Esophagus muscularis mucosa (tissue), 4 donors: ENCODE measurements around the gene DLL1. TPM values are rescaled to one million over a fixed set of nuclear protein-coding genes. Genes with fewer than 3 reads are reported as not detected.

ENCODE experiments used
- DNase-seq: peaks from one replicate; pipeline ENCODE4 v3.0.0-alpha.2; 2017; ENCODE audit errors: extremely low spot score
- H3K27ac ChIP-seq, 4 donors: fragments of 200-600 bp; sonication (generic); replicated peaks in 1 of 4; 1 replicate in 3 of 4; 2 replicates in 1 of 4; pipeline ENCODE4 v1.5.1; 2016 to 2019; ENCODE audit warnings: mild to moderate bottlenecking in 1 of 4
- H3K27me3 ChIP-seq, 4 donors: fragments of 200-600 bp; sonication (generic); one replicate each; pipeline versions ENCODE4 v1.5.1 to v1.6.0; 2016 to 2019
- H3K36me3 ChIP-seq, 4 donors: fragments of 200-600 bp; sonication (generic); one replicate each; pipeline ENCODE4 v1.5.1; 2016 to 2019
- H3K4me1 ChIP-seq, 4 donors: fragments of 200-600 bp; sonication (generic); one replicate each; pipeline ENCODE4 v1.5.1; 2016 to 2019
- H3K4me3 ChIP-seq, 4 donors: fragments of 200-600 bp; sonication (generic); 1 replicate in 2 of 4; 2 replicates in 2 of 4; pipeline ENCODE4 v1.5.1; 2016 to 2019; ENCODE audit warnings: mild to moderate bottlenecking in 4 of 4, moderate library complexity in 1 of 4
- H3K9me3 ChIP-seq, 4 donors: fragments of 200-600 bp; sonication (generic); 1 replicate in 3 of 4; 2 replicates in 1 of 4; pipeline ENCODE4 v1.5.1; 2016 to 2019
- EP300 ChIP-seq: sonication (generic); formaldehyde crosslinking; IDR thresholded peaks from one replicate; pipeline ENCODE4 v1.6.1; 2017; ENCODE audit warnings: antibody characterized with exemption
- POLR2A ChIP-seq: fragments of 450-650 bp; IDR thresholded peaks from one replicate; pipeline ENCODE4 v1.6.1; 2017; ENCODE audit warnings: antibody characterized with exemption, moderate library complexity, mild to moderate bottlenecking, low read depth
- POLR2AphosphoS5 ChIP-seq, 2 donors: sonication (generic); formaldehyde crosslinking; IDR thresholded peaks; one replicate each; pipeline ENCODE4 v1.6.1; 2017; ENCODE audit warnings: antibody characterized with exemption in 2 of 2
- WGBS: methylation state at CpG from one replicate; pipeline ENCODE4 v1.1.5; 2018; 5-methylcytosine and 5-hydroxymethylcytosine counted together
- intact Hi-C: fragments of 100-400 bp; cut with DNase I; formaldehyde crosslinking; loops from one replicate; pipeline ENCODE4 v1.15.1; 2023
- total RNA-seq, 4 donors: library from RNA; depleted of rRNA; stranded (reverse); fragments of >200 nt; gene quantifications; one replicate each; pipeline versions ENCODE4 v1.1.0 to v1.2.1, GENCODE V29; 2016
- TF ChIP-seq, protein P1 (sequence below), 3 experiments: fragments of 200-600 bp in 2 of 3; fragments of 450-650 bp in 1 of 3; sonication (generic) in 2 of 3; IDR thresholded peaks; one replicate each; pipeline ENCODE4 v1.5.1; 2017 to 2019; ENCODE audit warnings: antibody characterized with exemption in 3 of 3, mild to moderate bottlenecking in 2 of 3, moderate library complexity in 1 of 3

Gene DLL1
- total RNA-seq, 4 donors from 2014 or later, result 3.7 to 8.8 (median 6.6) TPM

DNA sequence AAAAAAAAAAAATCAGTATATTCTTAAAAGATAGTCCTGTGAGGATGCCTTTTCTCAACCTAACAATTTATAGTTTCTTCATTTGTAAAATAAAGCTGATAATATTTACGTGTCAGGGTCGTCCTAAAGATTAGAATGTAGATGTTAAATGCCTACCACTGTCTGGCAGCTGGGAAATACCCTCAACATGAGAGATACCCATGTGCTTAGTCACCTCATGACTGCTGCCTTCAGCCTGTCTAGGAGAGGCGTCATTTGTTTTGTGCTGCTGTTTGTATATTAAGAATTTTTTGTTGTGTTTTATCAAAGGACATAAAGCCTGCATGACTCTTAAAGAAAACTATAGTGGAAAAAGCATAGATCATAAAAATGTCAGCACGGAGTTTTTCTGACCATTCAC lies 25.2 kb upstream of the DLL1 start:
- H3K9me3 ChIP-seq, result no peaks in the 10 kb centered on the region
- H3K27me3 ChIP-seq, result no peaks in the 10 kb centered on the region
- peaks cover 0 to 25% (median 18%) of the 10 kb centered on the region in 4 donors for H3K4me1 ChIP-seq
- peaks cover 7 to 32% (median 19%) of the 10 kb centered on the region in 4 donors for H3K36me3 ChIP-seq
- no peak overlapping the region for H3K4me3 ChIP-seq
- TF ChIP-seq POLR2AphosphoS5 (IDR thresholded peaks at IDR 0.05), result no peak
- no peak for TF ChIP-seq POLR2A
- TF ChIP-seq, protein P1, sequence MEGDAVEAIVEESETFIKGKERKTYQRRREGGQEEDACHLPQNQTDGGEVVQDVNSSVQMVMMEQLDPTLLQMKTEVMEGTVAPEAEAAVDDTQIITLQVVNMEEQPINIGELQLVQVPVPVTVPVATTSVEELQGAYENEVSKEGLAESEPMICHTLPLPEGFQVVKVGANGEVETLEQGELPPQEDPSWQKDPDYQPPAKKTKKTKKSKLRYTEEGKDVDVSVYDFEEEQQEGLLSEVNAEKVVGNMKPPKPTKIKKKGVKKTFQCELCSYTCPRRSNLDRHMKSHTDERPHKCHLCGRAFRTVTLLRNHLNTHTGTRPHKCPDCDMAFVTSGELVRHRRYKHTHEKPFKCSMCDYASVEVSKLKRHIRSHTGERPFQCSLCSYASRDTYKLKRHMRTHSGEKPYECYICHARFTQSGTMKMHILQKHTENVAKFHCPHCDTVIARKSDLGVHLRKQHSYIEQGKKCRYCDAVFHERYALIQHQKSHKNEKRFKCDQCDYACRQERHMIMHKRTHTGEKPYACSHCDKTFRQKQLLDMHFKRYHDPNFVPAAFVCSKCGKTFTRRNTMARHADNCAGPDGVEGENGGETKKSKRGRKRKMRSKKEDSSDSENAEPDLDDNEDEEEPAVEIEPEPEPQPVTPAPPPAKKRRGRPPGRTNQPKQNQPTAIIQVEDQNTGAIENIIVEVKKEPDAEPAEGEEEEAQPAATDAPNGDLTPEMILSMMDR (IDR thresholded peaks at IDR 0.05), result no peak
- TF ChIP-seq EP300, result no peak
- intact Hi-C loops, result no loop called here
- H3K27ac ChIP-seq, result no peak overlapping the region
- DNase-seq, result no peak
- 93% methylated on average over 4 of the region's 4 CpGs for WGBS

DNA sequence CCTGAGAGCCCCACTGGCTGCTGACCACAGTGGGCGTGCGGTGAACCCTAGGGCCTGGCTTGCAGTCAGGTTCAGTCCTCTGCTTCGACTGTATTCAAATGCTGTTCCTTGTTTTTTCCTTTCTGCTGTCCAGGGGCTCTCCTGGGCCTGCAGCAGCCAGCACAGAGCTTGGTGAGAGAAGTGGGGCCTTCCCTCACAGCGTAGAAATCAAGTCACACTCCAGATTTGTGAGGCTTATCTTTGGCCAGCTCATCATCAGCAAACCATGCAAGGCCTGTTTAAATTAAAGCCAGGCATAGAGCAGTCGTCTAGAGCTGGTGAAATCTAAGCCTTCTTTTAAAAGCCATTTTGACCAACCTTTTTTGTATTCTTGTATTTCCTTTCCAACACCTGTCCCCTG lies 24.1 kb upstream of the DLL1 start:
- Histone ChIP-seq H3K36me3 (peaks cover 7 to 28% (median 16%) of the 10 kb centered on the region in 4 donors), H3K27me3 (no peaks in the 10 kb centered on the region), H3K4me3 (no peak overlapping the region), H3K27ac (no peak overlapping the region), H3K4me1 (peaks cover 11 to 36% (median 24%) of the 10 kb centered on the region in 4 donors), H3K9me3 (no peaks in the 10 kb centered on the region)
- intact Hi-C loops, result no loop called here
- no peak for DNase-seq
- WGBS, result 87% methylated on average over 5 of the region's 5 CpGs
- TF ChIP-seq EP300, result no peak
- TF ChIP-seq POLR2AphosphoS5 (IDR thresholded peaks at IDR 0.05), result no peak
- TF ChIP-seq POLR2A, result no peak
- TF ChIP-seq, protein P1 (IDR thresholded peaks at IDR 0.05), result no peak

DNA sequence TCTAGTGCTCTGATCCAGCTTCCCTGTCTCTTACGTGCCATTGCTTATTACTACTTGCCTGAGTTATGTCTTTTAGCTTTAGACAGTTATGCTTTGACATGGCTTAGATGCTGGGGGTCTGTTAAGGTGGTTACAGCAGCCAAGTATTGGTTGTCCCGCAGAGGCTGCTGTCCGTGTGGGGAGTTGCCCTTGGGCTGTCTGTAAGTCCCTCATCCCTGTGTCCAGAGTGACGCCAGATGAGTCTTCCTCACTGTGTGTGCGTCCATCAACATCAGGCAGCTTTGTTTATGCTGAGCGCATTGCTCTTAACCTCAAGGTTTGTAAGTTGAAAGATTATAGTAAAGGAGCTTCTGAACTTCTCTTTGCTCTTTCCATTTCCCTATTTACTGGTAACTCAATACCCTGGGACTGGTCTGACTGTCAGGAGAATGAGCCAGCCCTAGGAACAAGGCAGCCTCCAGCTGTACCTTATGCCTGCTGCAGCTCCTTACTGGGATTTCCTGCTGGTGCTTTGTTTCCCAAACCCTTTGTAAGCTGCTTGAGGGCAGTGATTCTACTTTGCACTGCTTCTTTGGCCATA lies 22.9 kb upstream of the DLL1 start:
- Histone ChIP-seq H3K4me3 (no peak overlapping the region), H3K36me3 (peaks cover 7 to 17% (median 10%) of the 10 kb centered on the region in 4 donors), H3K27me3 (no peaks in the 10 kb centered on the region), H3K4me1 (peaks cover 23 to 47% (median 30%) of the 10 kb centered on the region in 4 donors), H3K27ac (no peak overlapping the region), H3K9me3 (no peaks in the 10 kb centered on the region)
- TF ChIP-seq EP300 (no peak), POLR2AphosphoS5 (IDR thresholded peaks at IDR 0.05) (no peak), POLR2A (no peak)
- TF ChIP-seq, protein P1 (IDR thresholded peaks at IDR 0.05), result no peak
- 93% methylated on average over 6 of the region's 6 CpGs for WGBS
- DNase-seq, result no peak
- intact Hi-C loops, result no loop called here

DNA sequence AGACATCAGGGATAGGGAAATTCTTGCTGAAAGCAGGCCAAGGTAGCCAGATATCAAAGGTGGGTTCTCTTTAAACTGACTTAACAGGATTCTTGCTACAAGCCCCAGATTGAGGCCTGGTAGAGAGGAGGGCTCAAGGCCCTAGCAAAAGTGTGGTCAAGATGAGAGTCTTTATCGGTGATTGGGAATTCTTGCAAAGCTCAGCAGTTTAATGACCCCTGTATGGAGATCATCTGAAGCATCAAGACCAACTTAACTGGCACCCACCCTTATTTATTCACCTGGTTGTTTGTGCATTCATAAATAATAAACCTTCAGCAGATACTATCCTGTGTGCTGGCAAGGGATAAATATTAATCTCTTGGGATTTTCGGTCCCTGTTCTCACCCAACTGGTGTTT lies 22.0 kb upstream of the DLL1 start:
- no peak for DNase-seq
- no peaks in the 10 kb centered on the region for H3K27me3 ChIP-seq
- TF ChIP-seq, protein P1 (IDR thresholded peaks at IDR 0.05), result no peak
- no peak for TF ChIP-seq POLR2A
- no peak for TF ChIP-seq EP300
- TF ChIP-seq POLR2AphosphoS5 (IDR thresholded peaks at IDR 0.05), result no peak
- 100% methylated on average over 2 of the region's 2 CpGs for WGBS
- H3K9me3 ChIP-seq, result no peaks in the 10 kb centered on the region
- H3K4me1 ChIP-seq, result peaks cover 32 to 56% (median 38%) of the 10 kb centered on the region in 4 donors
- H3K4me3 ChIP-seq, result no peak overlapping the region
- intact Hi-C loops, result no loop called here
- peaks cover 2 to 7% (median 4%) of the 10 kb centered on the region in 4 donors for H3K36me3 ChIP-seq
- H3K27ac ChIP-seq, result no peak overlapping the region

DNA sequence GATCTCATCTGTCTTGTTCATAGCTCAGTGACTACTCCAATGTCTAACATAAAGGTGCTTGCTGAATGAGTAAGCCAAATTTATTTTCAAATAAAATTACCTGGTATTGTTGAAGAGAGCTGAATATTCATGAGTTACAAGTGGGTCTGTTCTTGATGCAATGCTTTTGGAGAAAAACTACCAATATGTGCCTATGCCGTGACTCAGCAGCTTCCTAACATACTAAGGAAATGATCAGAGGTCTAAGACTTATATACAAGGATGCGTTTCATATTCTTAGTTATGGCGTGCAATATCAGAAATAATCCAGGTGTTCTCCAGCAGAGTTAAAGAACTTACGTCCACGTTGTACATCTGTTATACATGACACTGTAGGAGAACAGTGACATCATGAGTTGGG lies 20.8 kb upstream of the DLL1 start:
- WGBS, result 79% methylated on average over 5 of the region's 5 CpGs
- Histone ChIP-seq H3K27me3 (no peaks in the 10 kb centered on the region), H3K36me3 (no peaks in the 10 kb centered on the region), H3K4me1 (peaks cover 34 to 64% (median 44%) of the 10 kb centered on the region in 4 donors), H3K4me3 (no peak overlapping the region), H3K27ac (no peak overlapping the region), H3K9me3 (no peaks in the 10 kb centered on the region)
- TF ChIP-seq, protein P1 (IDR thresholded peaks at IDR 0.05), result no peak
- TF ChIP-seq EP300, result no peak
- TF ChIP-seq POLR2A, result no peak
- TF ChIP-seq POLR2AphosphoS5 (IDR thresholded peaks at IDR 0.05), result no peak
- intact Hi-C loops, result no loop called here
- no peak for DNase-seq
